A549 (cell line): ENCODE results near the gene NKAPD1. TPM values are rescaled to one million over a fixed set of nuclear protein-coding genes. Genes with fewer than 3 reads are reported as not detected.

ENCODE experiments used
- ATAC-seq, 2 experiments: fragments of 200-7000 bp in 1 of 2; fragments of >200 bp in 1 of 2; cut with Nextera tagmentation in 1 of 2; cut with Tn5 transposase in 1 of 2; 3 replicates each; pipeline versions ENCODE4 v1.8.0 to v1.9.1; 2018 to 2020; ENCODE audit warnings: mild to moderate bottlenecking in 1 of 2, moderate library complexity in 1 of 2
- CTCF ChIA-PET: fragments of 300-600 bp; sonication (Branson Sonifier 250); formaldehyde crosslinking; extraction: SDS; loops from one replicate; lab custom pipeline; 2021; ENCODE audit warnings: antibody characterized with exemption, inconsistent platforms; lab: Yijun Ruan, JAX
- POLR2A ChIA-PET: fragments of 350-600 bp; formaldehyde crosslinking; extraction: SDS; loops from one replicate; lab custom pipeline; 2021; ENCODE audit warnings: antibody characterized with exemption, inconsistent platforms; lab: Yijun Ruan, JAX
- DNase-seq, 2 experiments: peaks; one replicate each; pipeline versions ENCODE4 v3.0.0 to v3.0.0-alpha.2; 2011 to 2016; ENCODE audit warnings: low read depth in 1 of 2, low spot score in 1 of 2
- FAIRE-seq: peaks from 2 replicates; lab custom pipeline; 2011; peaks lifted over from hg19 to GRCh38; lab: Jason Lieb, UNC
- H3K27ac ChIP-seq, 2 experiments: fragments of >200 bp; sonication (Bioruptor Twin); formaldehyde crosslinking; 3 replicates each; pipeline ENCODE4 v1.5.1; 2016 to 2017
- H3K4me1 ChIP-seq: fragments of >200 bp; sonication (Bioruptor Twin); formaldehyde crosslinking; 3 replicates; pipeline ENCODE4 v1.6.1; 2016
- H3K4me2 ChIP-seq: fragments of >200 bp; sonication (Bioruptor Twin); formaldehyde crosslinking; 3 replicates; pipeline ENCODE4 v1.6.1; 2016
- H3K4me3 ChIP-seq: fragments of >200 bp; sonication (Bioruptor Twin); formaldehyde crosslinking; 3 replicates; pipeline ENCODE4 v1.5.1; 2016
- H3K9me3 ChIP-seq: fragments of >200 bp; sonication (Bioruptor Twin); formaldehyde crosslinking; 3 replicates; pipeline ENCODE4 v1.6.1; 2016
- CEBPB ChIP-seq, 2 experiments: fragments of >200 bp in 1 of 2; sonication (Bioruptor Twin) in 1 of 2; formaldehyde crosslinking in 1 of 2; IDR thresholded peaks; 2 replicates each; pipeline ENCODE4 v1.6.1; 2012 to 2016
- CTCF ChIP-seq: fragments of >200 bp; sonication (Bioruptor Twin); formaldehyde crosslinking; IDR thresholded peaks from 3 replicates; pipeline ENCODE4 v1.5.1; 2016
- EHMT2 ChIP-seq: fragments of 200-600 bp; sonication (generic); IDR thresholded peaks from 2 replicates; pipeline ENCODE4 v1.6.1; 2016; ENCODE audit warnings: antibody characterized with exemption, low read depth, mild to moderate bottlenecking, moderate library complexity
- ESRRA ChIP-seq: fragments of 150-350 bp; IDR thresholded peaks from 2 replicates; pipeline ENCODE4 v1.6.1; 2014; ENCODE audit warnings: mild to moderate bottlenecking, low read length, borderline replicate concordance
- HEYL ChIP-seq: fragments of 250-450 bp; sonication (Bioruptor Pico); IDR thresholded peaks from 2 replicates; pipeline ENCODE4 v1.8.0; 2021; ENCODE audit warnings: mild to moderate bottlenecking, moderate library complexity
- HOXB13 ChIP-seq: fragments of 250-450 bp; sonication (Bioruptor Pico); IDR thresholded peaks from 2 replicates; pipeline ENCODE4 v1.5.0; 2020; ENCODE audit warnings: low read depth, mild to moderate bottlenecking, moderate library complexity
- HOXB5 ChIP-seq: fragments of 250-450 bp; sonication (Bioruptor Pico); IDR thresholded peaks from 2 replicates; pipeline ENCODE4 v1.5.0; 2020; ENCODE audit warnings: mild to moderate bottlenecking, moderate library complexity
- JUN ChIP-seq, 2 experiments: fragments of >200 bp; sonication (Bioruptor Twin); formaldehyde crosslinking; IDR thresholded peaks; 2 replicates in 1 of 2; 3 replicates in 1 of 2; pipeline ENCODE4 v1.6.1; 2016 to 2017
- KDM5A ChIP-seq: fragments of 200-600 bp; sonication (generic); IDR thresholded peaks from 2 replicates; pipeline ENCODE4 v1.6.1; 2016; ENCODE audit warnings: antibody characterized with exemption, mild to moderate bottlenecking
- MAFK ChIP-seq: fragments of 450-650 bp; IDR thresholded peaks from 2 replicates; pipeline ENCODE4 v1.6.1; 2014; ENCODE audit not compliant: partially characterized antibody
- MAZ ChIP-seq: fragments of 150-350 bp; IDR thresholded peaks from 2 replicates; pipeline ENCODE4 v1.6.1; 2014; ENCODE audit warnings: antibody characterized with exemption, low read depth, low read length, borderline replicate concordance
- PHF8 ChIP-seq: fragments of 200-600 bp; sonication (generic); IDR thresholded peaks from 2 replicates; pipeline ENCODE4 v1.6.1; 2016; ENCODE audit warnings: low read depth, mild to moderate bottlenecking, antibody characterized with exemption, moderate library complexity, borderline replicate concordance
- POLR2AphosphoS2 ChIP-seq: conservative IDR thresholded peaks from 2 replicates; pipeline ENCODE4 v1.6.1; 2012; ENCODE audit warnings: low read length, improper control_type of control experiment, inconsistent platforms
- RAD21 ChIP-seq, 2 experiments: fragments of >200 bp in 1 of 2; sonication (Bioruptor Twin) in 1 of 2; formaldehyde crosslinking in 1 of 2; IDR thresholded peaks in 1 of 2; conservative IDR thresholded peaks in 1 of 2; 2 replicates in 1 of 2; 3 replicates in 1 of 2; pipeline ENCODE4 v1.6.1; 2012 to 2018; ENCODE audit warnings: inconsistent platforms in 1 of 2
- RARB ChIP-seq: fragments of 250-450 bp; sonication (Bioruptor Pico); IDR thresholded peaks from 2 replicates; pipeline ENCODE4 v1.8.0; 2021; ENCODE audit warnings: mild to moderate bottlenecking, moderate library complexity
- REST ChIP-seq: fragments of 200-600 bp; sonication (generic); IDR thresholded peaks from 2 replicates; pipeline ENCODE4 v1.6.1; 2016; ENCODE audit warnings: antibody characterized with exemption, mild to moderate bottlenecking, moderate library complexity
- RFX5 ChIP-seq: fragments of 450-650 bp; IDR thresholded peaks from 2 replicates; pipeline ENCODE4 v1.7.1; 2014; ENCODE audit warnings: antibody characterized with exemption, mild to moderate bottlenecking, moderate library complexity
- SMC3 ChIP-seq: fragments of >200 bp; sonication (Bioruptor Twin); formaldehyde crosslinking; IDR thresholded peaks from 3 replicates; pipeline ENCODE4 v1.6.1; 2018; ENCODE audit warnings: inconsistent platforms
- TP53 ChIP-seq: fragments of 250-450 bp; sonication (Bioruptor Pico); IDR thresholded peaks from 2 replicates; pipeline ENCODE4 v1.5.0; 2021; ENCODE audit warnings: mild to moderate bottlenecking, moderate library complexity
- WGBS: methylation state at CpG from one replicate; pipeline ENCODE4 v1.1.6; 2017; ENCODE audit errors: missing lambda C conversion rate; 5-methylcytosine and 5-hydroxymethylcytosine counted together
- polyA plus RNA-seq, 4 experiments: library from polyadenylated mRNA; depleted of rRNA in 3 of 4; stranded (reverse); fragments of >200 nt; fragmentation: RNase III in 1 of 4; extraction: RNeasy Plus Mini Kit Qiagen cat#74134 plus additional on column Dnase treatment in 1 of 4; gene quantifications; 2 replicates in 3 of 4; 3 replicates in 1 of 4; pipeline ENCODE4 v1.2.3, GENCODE V29; 2011 to 2017

NKAPD1 gene
- polyA plus RNA-seq, 2 of the 4 experiments (the other 2 are of a cell fraction), result 16.6 to 20.1 TPM

GRCh38 chr11:112106070-112106469, 32.0 kb downstream of the NKAPD1 start:
- CTCF ChIA-PET, result interaction anchor here (1.4 to 3.2 kb wide), 2 partner anchors 8 to 174 kb away, joined by 3 to 8 read pairs; no protein-coding TSS in a partner anchor

GRCh38 chr11:112113539-112114457, 39.7 kb downstream of the NKAPD1 start:
- peak; percentile 66 to 80; a peak in 4 of 6 replicates for ATAC-seq
- ChIA-PET POLR2A (no interaction called here), CTCF (interaction anchor here (0.6 to 6.5 kb wide), 38 partner anchors 9 to 945 kb away, joined by 3 to 50 read pairs (median 4); partner anchors contain the start of gene BCO2)
- DNase-seq, result peak; percentile 31 to 64
- TF ChIP-seq HOXB5 (CRISPR knock-in tag) (no peak), RAD21 (conservative IDR thresholded peaks at IDR 0.05 in 1 of 2, IDR thresholded peaks at IDR 0.05 in 1 of 2) (peak; percentile 69 to 78), SMC3 (peak; percentile 68), CTCF (peak; percentile 63)
- FAIRE-seq, result no peak
- peak overlapping the region; percentile 52 to 60; a peak in 3 of 6 replicates for H3K27ac ChIP-seq
- no peaks in the 10 kb centered on the region for H3K9me3 ChIP-seq
- peak overlapping the region; percentile 60 for H3K4me2 ChIP-seq
- WGBS, result 50% methylated on average over 5 of the region's 6 CpGs
- no peak overlapping the region for H3K4me3 ChIP-seq
- 0 out of 3 replicates have a peak, but pooled peaks cover 3% of the 10 kb centered on the region for H3K4me1 ChIP-seq

More at GRCh38 chr11:112106070-112106469, 32.0 kb downstream of the NKAPD1 start:
- POLR2A ChIA-PET, result no interaction called here
- TF ChIP-seq EHMT2, result no peak
- no peak for TF ChIP-seq TP53 (CRISPR knock-in tag)
- TF ChIP-seq HEYL (CRISPR knock-in tag), result no peak
- no peak for TF ChIP-seq MAFK
- TF ChIP-seq RARB, result no peak
- no peak for TF ChIP-seq RAD21 (conservative IDR thresholded peaks at IDR 0.05 in 1 of 2, IDR thresholded peaks at IDR 0.05 in 1 of 2)
- no peak for TF ChIP-seq POLR2AphosphoS2
- TF ChIP-seq JUN (IDR thresholded peaks at IDR 0.05), result no peak
- TF ChIP-seq REST, result no peak
- no peak for TF ChIP-seq MAZ
- TF ChIP-seq HOXB13 (CRISPR knock-in tag), result no peak
- no peak for TF ChIP-seq ESRRA
- no peak for TF ChIP-seq KDM5A
- TF ChIP-seq HOXB5 (CRISPR knock-in tag), result no peak
- TF ChIP-seq PHF8, result no peak
- no peak for TF ChIP-seq RFX5
- no peak for TF ChIP-seq CEBPB (IDR thresholded peaks at IDR 0.05)
- WGBS, result 71% methylated on average over 7 of the region's 8 CpGs
- DNase-seq (no peak), FAIRE-seq (no peak), ATAC-seq (no peak)
- Histone ChIP-seq H3K4me2 (no peak overlapping the region), H3K4me3 (no peak overlapping the region), H3K27ac (no peak overlapping the region), H3K9me3 (no peaks in the 10 kb centered on the region), H3K4me1 (no peaks in the 10 kb centered on the region)
